Measurements from ENCODE around the gene OPN3. TPM values are rescaled to one million over a fixed set of nuclear protein-coding genes. Genes with fewer than 3 reads are reported as not detected.

OPN3 gene
- total RNA-seq, 4 donors from 2014 or later = 0.26 to 34.9 (median 4.8) TPM

DNA sequence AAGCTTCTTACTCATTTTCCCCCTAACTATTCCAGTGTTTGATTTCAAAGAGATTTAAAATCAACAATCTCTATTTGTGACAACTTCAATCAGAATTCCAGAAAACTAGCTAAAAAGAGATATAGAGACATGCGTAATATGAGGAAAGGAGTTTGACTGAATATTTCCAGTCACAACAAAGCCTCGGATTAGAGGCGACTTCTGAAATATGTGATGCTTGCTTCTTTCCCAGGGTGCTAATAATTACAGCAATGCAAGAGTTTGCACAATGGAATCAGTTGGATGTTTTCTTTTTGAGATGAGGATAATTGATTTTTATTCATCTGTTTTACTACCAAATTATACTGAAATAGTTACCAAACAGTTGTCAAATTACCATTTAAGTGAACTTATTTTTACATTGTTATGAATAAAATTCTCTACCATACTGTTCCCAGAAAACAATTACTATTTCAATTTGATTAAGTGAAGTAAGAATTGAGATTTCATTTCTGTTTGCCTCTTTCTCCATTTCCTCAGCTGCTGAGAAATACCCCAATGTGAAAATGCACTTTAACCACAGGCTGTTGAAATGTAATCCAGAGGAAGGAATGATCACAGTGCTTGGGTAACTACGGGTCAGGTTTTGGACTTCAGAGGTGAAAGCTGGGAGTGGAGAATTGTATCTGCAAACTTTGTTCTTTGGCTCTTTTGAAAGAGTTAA is 79.9 kb downstream of the OPN3 start:
- Histone ChIP-seq H3K27me3 (no peaks in the 10 kb centered on the region), H3K4me1 (no peaks in the 10 kb centered on the region), H3K27ac (no peak overlapping the region), H3K36me3 (no peaks in the 10 kb centered on the region), H3K9me3 (no peaks in the 10 kb centered on the region), H3K4me3 (no peak overlapping the region)
- intact Hi-C loops (cut with DNase I; ENCODE audit: low total_unique reads) = no loop called here
- DNase-seq = no peak
- no peak for TF ChIP-seq POLR2A (IDR thresholded peaks at IDR 0.05)
- TF ChIP-seq, protein P1, sequence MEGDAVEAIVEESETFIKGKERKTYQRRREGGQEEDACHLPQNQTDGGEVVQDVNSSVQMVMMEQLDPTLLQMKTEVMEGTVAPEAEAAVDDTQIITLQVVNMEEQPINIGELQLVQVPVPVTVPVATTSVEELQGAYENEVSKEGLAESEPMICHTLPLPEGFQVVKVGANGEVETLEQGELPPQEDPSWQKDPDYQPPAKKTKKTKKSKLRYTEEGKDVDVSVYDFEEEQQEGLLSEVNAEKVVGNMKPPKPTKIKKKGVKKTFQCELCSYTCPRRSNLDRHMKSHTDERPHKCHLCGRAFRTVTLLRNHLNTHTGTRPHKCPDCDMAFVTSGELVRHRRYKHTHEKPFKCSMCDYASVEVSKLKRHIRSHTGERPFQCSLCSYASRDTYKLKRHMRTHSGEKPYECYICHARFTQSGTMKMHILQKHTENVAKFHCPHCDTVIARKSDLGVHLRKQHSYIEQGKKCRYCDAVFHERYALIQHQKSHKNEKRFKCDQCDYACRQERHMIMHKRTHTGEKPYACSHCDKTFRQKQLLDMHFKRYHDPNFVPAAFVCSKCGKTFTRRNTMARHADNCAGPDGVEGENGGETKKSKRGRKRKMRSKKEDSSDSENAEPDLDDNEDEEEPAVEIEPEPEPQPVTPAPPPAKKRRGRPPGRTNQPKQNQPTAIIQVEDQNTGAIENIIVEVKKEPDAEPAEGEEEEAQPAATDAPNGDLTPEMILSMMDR (IDR thresholded peaks at IDR 0.05) = no peak

DNA sequence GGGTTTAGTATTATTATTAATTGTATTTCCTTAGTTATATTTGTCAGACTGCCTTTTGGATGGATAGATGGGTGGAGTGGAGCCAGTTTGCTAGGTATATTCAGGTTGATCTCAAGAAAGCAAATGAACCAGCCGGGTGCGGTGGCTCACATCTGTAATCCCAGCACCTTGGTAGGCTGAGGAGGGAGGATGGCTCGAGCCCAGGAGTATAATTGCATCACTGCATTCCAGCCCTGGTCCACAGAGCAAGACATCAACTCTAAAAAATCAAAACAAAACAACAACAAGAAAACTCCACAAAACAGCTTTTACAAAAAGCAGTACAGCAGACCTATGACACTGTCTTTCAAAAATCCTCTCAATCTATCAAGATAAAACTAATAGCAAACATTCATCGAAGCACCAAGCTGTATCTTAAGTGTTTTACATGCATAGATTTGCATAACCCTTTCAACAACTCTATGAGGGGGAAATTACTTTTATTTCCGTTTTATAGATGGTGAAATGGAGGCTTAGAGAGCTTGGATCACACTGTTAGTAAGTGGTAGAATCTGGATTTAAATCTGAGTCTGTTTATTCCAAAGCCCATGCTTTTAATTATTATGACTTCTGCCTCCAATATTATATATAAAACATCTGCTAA is 82.5 kb downstream of the OPN3 start:
- TF ChIP-seq POLR2A (IDR thresholded peaks at IDR 0.05) = no peak
- TF ChIP-seq, protein P1 (IDR thresholded peaks at IDR 0.05) = no peak
- no peak overlapping the region for H3K4me3 ChIP-seq
- DNase-seq = no peak
- H3K36me3 ChIP-seq = no peaks in the 10 kb centered on the region
- no peak overlapping the region for H3K27ac ChIP-seq
- H3K27me3 ChIP-seq = no peaks in the 10 kb centered on the region
- H3K9me3 ChIP-seq = no peaks in the 10 kb centered on the region
- intact Hi-C loops (cut with DNase I; ENCODE audit: low total_unique reads) = no loop called here
- H3K4me1 ChIP-seq = no peaks in the 10 kb centered on the region

DNA sequence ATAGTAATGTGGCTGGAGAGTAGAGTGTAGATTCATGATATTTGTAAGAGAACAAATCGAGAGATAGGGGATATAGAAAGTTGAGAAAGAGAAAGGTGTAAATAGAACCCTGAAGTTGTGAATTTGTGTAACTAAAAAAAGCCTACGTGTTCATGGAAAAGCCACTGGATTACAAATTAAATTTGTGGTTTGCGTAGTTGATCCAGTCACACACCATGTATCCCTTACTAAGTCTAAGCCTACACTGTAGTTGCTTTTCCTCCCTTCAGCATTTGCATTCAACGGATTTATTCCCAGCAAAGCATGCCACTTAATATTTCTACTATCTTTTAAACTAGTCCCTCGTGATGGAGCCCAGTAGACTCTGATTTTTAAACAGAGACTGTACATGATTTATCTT is 83.1 kb downstream of the OPN3 start:
- H3K27me3 ChIP-seq = no peaks in the 10 kb centered on the region
- no peaks in the 10 kb centered on the region for H3K4me1 ChIP-seq
- no peaks in the 10 kb centered on the region for H3K36me3 ChIP-seq
- intact Hi-C loops (cut with DNase I; ENCODE audit: low total_unique reads) = no loop called here
- H3K4me3 ChIP-seq = no peak overlapping the region
- TF ChIP-seq, protein P1 (IDR thresholded peaks at IDR 0.05) = no peak
- TF ChIP-seq POLR2A (IDR thresholded peaks at IDR 0.05) = no peak
- H3K9me3 ChIP-seq = no peaks in the 10 kb centered on the region
- H3K27ac ChIP-seq = no peak overlapping the region
- no peak for DNase-seq

DNA sequence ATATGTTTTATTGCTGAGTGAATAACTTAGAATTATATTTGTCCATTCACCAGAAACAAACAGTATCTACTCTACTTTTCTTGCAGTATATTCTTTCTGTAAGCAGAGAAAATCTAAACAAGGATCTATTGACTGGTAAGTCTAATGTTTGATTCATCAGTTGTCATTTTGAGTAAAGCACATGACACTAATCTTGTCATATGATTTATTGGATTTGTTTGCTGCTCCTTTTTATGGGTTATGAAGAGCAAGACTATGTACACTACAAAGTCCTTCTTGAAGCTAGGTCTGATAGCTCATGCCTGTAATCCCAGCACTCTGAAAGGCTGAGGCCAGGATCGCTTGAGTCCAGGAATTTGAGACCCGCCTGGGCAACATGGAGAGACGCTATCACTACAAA is 84.6 kb downstream of the OPN3 start:
- Histone ChIP-seq H3K27me3 (no peaks in the 10 kb centered on the region), H3K27ac (no peak overlapping the region), H3K36me3 (no peaks in the 10 kb centered on the region), H3K4me1 (no peaks in the 10 kb centered on the region), H3K4me3 (no peak overlapping the region), H3K9me3 (no peaks in the 10 kb centered on the region)
- no peak for TF ChIP-seq POLR2A (IDR thresholded peaks at IDR 0.05)
- TF ChIP-seq, protein P1 (IDR thresholded peaks at IDR 0.05) = no peak
- DNase-seq = no peak
- intact Hi-C loops (cut with DNase I; ENCODE audit: low total_unique reads) = no loop called here

DNA sequence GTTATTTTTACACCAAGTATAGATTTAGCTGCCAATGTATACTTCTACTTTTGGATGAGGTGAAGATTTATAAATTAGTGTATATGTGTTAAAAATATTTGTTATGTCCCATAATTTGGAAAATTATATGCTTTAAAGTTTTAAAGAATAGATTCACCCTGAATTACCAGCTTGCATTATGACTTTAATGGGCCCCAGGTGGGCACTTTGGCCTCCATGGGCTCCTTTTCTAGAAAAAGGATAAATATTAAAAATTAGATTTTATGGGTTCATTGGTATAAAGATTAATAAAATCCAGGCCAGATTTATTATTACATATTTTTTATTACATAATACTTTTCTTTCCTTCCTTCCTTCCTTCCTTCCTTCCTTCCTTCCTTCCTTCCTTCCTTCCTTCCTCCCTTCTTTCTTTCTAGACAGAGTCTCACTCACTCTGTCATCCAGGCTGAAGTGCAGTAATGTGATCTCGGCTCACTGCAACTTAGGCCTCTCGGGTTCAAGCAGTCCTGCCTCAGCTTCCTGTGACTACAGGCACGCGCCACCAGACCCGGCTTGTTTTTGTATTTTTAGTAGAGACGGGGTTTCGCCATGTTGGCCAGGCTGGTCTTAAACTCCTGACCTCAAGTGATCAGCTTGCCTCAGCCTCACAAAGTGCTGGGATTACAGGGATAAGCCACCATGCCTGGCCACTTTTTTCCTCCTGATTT is 86.1 kb downstream of the OPN3 start:
- H3K9me3 ChIP-seq = no peaks in the 10 kb centered on the region
- no peaks in the 10 kb centered on the region for H3K36me3 ChIP-seq
- no peak for DNase-seq
- no peak overlapping the region for H3K27ac ChIP-seq
- TF ChIP-seq POLR2A (IDR thresholded peaks at IDR 0.05) = no peak
- TF ChIP-seq, protein P1 (IDR thresholded peaks at IDR 0.05) = no peak
- no peaks in the 10 kb centered on the region for H3K27me3 ChIP-seq
- intact Hi-C loops (cut with DNase I; ENCODE audit: low total_unique reads) = no loop called here
- no peaks in the 10 kb centered on the region for H3K4me1 ChIP-seq
- H3K4me3 ChIP-seq = no peak overlapping the region

Measured in uterus (tissue), 4 donors.